H9 (cell line): ENCODE results near the gene PHF11. TPM values are rescaled to one million over a fixed set of nuclear protein-coding genes. Genes with fewer than 3 reads are reported as not detected.

Source experiments
- DNase-seq: peaks from one replicate; pipeline ENCODE4 v3.0.0-alpha.2; 2017
- H2AFZ ChIP-seq: one replicate; pipeline ENCODE4 v1.6.1; 2013; ENCODE audit warnings: mild to moderate bottlenecking, low read length, control low read depth, moderate library complexity
- H2AK5ac ChIP-seq: 2 replicates; pipeline ENCODE4 v1.6.1; 2013; ENCODE audit warnings: low read length, control low read depth, mixed read lengths; ENCODE audit not compliant: insufficient read length
- H2BK120ac ChIP-seq: one replicate; pipeline ENCODE4 v1.6.1; 2013; ENCODE audit warnings: low read depth, mild to moderate bottlenecking, low read length, control low read depth, inconsistent platforms; ENCODE audit not compliant: poor library complexity, severe bottlenecking
- H2BK12ac ChIP-seq: 2 replicates; pipeline ENCODE4 v1.6.1; 2013; ENCODE audit warnings: low read length, control low read depth, mixed read lengths, low read depth; ENCODE audit not compliant: insufficient read length
- H2BK15ac ChIP-seq: 2 replicates; pipeline ENCODE4 v1.6.1; 2013; ENCODE audit warnings: low read depth, low read length, control low read depth
- H2BK20ac ChIP-seq: one replicate; pipeline ENCODE4 v1.6.1; 2013; ENCODE audit warnings: low read depth, mild to moderate bottlenecking, low read length, control low read depth, inconsistent platforms; ENCODE audit not compliant: poor library complexity, severe bottlenecking
- H2BK5ac ChIP-seq: 2 replicates; pipeline ENCODE4 v1.6.1; 2013; ENCODE audit warnings: low read length, control low read depth, mixed read lengths; ENCODE audit not compliant: insufficient read length
- H3K14ac ChIP-seq: 2 replicates; pipeline ENCODE4 v1.6.1; 2013; ENCODE audit warnings: low read length, control low read depth; ENCODE audit not compliant: insufficient read depth
- H3K18ac ChIP-seq: 2 replicates; pipeline ENCODE4 v1.6.1; 2013; ENCODE audit warnings: low read depth, mild to moderate bottlenecking, mixed read lengths, low read length, control low read depth; ENCODE audit not compliant: insufficient read length
- H3K23ac ChIP-seq: 2 replicates; pipeline ENCODE4 v1.6.1; 2013; ENCODE audit warnings: low read length, control low read depth, mixed read lengths, low read depth; ENCODE audit not compliant: insufficient read length
- H3K23me2 ChIP-seq: 2 replicates; pipeline ENCODE4 v1.6.1; 2013; ENCODE audit warnings: low read depth, mild to moderate bottlenecking, mixed read lengths, low read length, control low read depth; ENCODE audit not compliant: insufficient read length, poor library complexity, severe bottlenecking
- H3K27ac ChIP-seq: 2 replicates; pipeline ENCODE4 v1.5.1; 2013; ENCODE audit warnings: low read length, control low read depth, mixed read lengths, low read depth; ENCODE audit not compliant: insufficient read length
- H3K27me3 ChIP-seq: 2 replicates; pipeline ENCODE4 v1.6.1; 2013; ENCODE audit warnings: low read length, control low read depth, inconsistent platforms; ENCODE audit not compliant: insufficient read depth
- H3K4ac ChIP-seq: 2 replicates; pipeline ENCODE4 v1.6.1; 2013; ENCODE audit warnings: low read depth, mild to moderate bottlenecking, control low read depth, inconsistent platforms, low read length, moderate library complexity
- H3K4me1 ChIP-seq: 2 replicates; pipeline ENCODE4 v1.6.1; 2013; ENCODE audit warnings: low read length, control low read depth, inconsistent platforms; ENCODE audit not compliant: insufficient read depth
- H3K4me2 ChIP-seq: 2 replicates; pipeline ENCODE4 v1.6.1; 2013; ENCODE audit warnings: low read length, control low read depth, mixed read lengths; ENCODE audit not compliant: insufficient read length, insufficient read depth
- H3K56ac ChIP-seq: 2 replicates; pipeline ENCODE4 v1.6.1; 2013; ENCODE audit warnings: low read depth, mild to moderate bottlenecking, mixed read lengths, low read length, control low read depth; ENCODE audit not compliant: insufficient read length
- H3K79me1 ChIP-seq: 2 replicates; pipeline ENCODE4 v1.6.1; 2013; ENCODE audit warnings: low read depth, mild to moderate bottlenecking, moderate library complexity, low read length, control low read depth, inconsistent platforms; ENCODE audit not compliant: insufficient read depth, poor library complexity, severe bottlenecking
- H3K79me2 ChIP-seq: 2 replicates; pipeline ENCODE4 v1.6.1; 2013; ENCODE audit warnings: low read length, control low read depth, inconsistent platforms; ENCODE audit not compliant: insufficient read depth
- H3K9ac ChIP-seq: 2 replicates; pipeline ENCODE4 v1.6.1; 2013; ENCODE audit warnings: low read length, control low read depth, mixed read lengths; ENCODE audit not compliant: insufficient read length; ENCODE audit errors: extremely low read depth
- H3K9me3 ChIP-seq: one replicate; pipeline ENCODE4 v1.6.1; 2013; ENCODE audit warnings: low read depth, low read length, inconsistent platforms; ENCODE audit not compliant: control insufficient read depth
- H3T11ph ChIP-seq: one replicate; pipeline ENCODE4 v1.6.1; 2013; ENCODE audit warnings: mild to moderate bottlenecking, low read length, control low read depth, inconsistent platforms
- H4K20me1 ChIP-seq: one replicate; pipeline ENCODE4 v1.6.1; 2013; ENCODE audit not compliant: control insufficient read depth, insufficient read length, insufficient read depth
- H4K5ac ChIP-seq: 2 replicates; pipeline ENCODE4 v1.6.1; 2013; ENCODE audit warnings: low read depth, mild to moderate bottlenecking, mixed read lengths, low read length, control low read depth; ENCODE audit not compliant: insufficient read length
- H4K8ac ChIP-seq: replicated peaks from 2 replicates; pipeline ENCODE4 v1.6.1; 2013; ENCODE audit warnings: low read length, control low read depth, mixed read lengths, low read depth; ENCODE audit not compliant: insufficient read length
- H4K91ac ChIP-seq: 2 replicates; pipeline ENCODE4 v1.6.1; 2013; ENCODE audit warnings: low read depth, mild to moderate bottlenecking, moderate library complexity, mixed read lengths, low read length, control low read depth; ENCODE audit not compliant: insufficient read length
- H3K27ac Mint-ChIP-seq, 3 experiments: 2 replicates in 2 of 3; 3 replicates in 1 of 3; pipeline ENCODE4 v1.8.0; 2020 to 2021; ENCODE audit warnings: mixed read lengths in 3 of 3, mild to moderate bottlenecking in 1 of 3, moderate library complexity in 1 of 3
- H3K27me3 Mint-ChIP-seq: 2 replicates; pipeline ENCODE4 v1.8.0; 2021; ENCODE audit warnings: low read depth, mild to moderate bottlenecking, moderate library complexity, mixed read lengths
- H3K36me3 Mint-ChIP-seq, 3 experiments: 2 replicates in 2 of 3; 3 replicates in 1 of 3; pipeline ENCODE4 v1.8.0; 2020 to 2021; ENCODE audit warnings: low read depth in 3 of 3, mixed read lengths in 3 of 3; ENCODE audit not compliant: insufficient read depth in 1 of 3
- H3K4me1 Mint-ChIP-seq, 2 experiments: 2 replicates each; pipeline ENCODE4 v1.8.0; 2020; ENCODE audit warnings: mixed read lengths in 2 of 2
- H3K4me3 Mint-ChIP-seq, 2 experiments: 2 replicates in 1 of 2; 3 replicates in 1 of 2; pipeline ENCODE4 v1.8.0; 2020 to 2021; ENCODE audit warnings: mild to moderate bottlenecking in 2 of 2, mixed read lengths in 2 of 2, moderate library complexity in 1 of 2
- H3K9me3 Mint-ChIP-seq, 2 experiments: 2 replicates in 1 of 2; 3 replicates in 1 of 2; pipeline ENCODE4 v1.8.0; 2020; ENCODE audit warnings: mild to moderate bottlenecking in 2 of 2, mixed read lengths in 2 of 2, moderate library complexity in 1 of 2
- CTCF ChIP-seq: fragments of 200-600 bp; sonication (generic); conservative IDR thresholded peaks from 3 replicates; pipeline ENCODE4 v1.8.0; 2021; ENCODE audit warnings: antibody characterized with exemption, mild to moderate bottlenecking
- WGBS: extraction: QIAGEN DNeasy Blood & Tissue Kit; methylation state at CpG from one replicate; pipeline ENCODE4 v1.1.7; 2013; ENCODE audit warnings: missing lambda C conversion rate, low lambda C conversion rate, mixed read lengths; ENCODE audit not compliant: insufficient read length; ENCODE audit errors: extremely low coverage; 5-methylcytosine and 5-hydroxymethylcytosine counted together
- total RNA-seq: library from RNA; stranded (reverse); gene quantifications from 2 replicates; pipeline ENCODE4 v1.2.1, GENCODE V29; 2021

Gene PHF11
- total RNA-seq, 1 experiment from 2014 or later = 13.5 TPM

GRCh38 chr13:49560270-49561061 is 64.7 kb downstream of the PHF11 start:
- no peak for DNase-seq
- Histone ChIP-seq H3K9ac (no peak overlapping the region), H3K23ac (no peak overlapping the region), H3K14ac (no peak overlapping the region), H3K9me3 (no peaks in the 10 kb centered on the region), H3K4me2 (no peak overlapping the region), H3K79me2 (no peaks in the 10 kb centered on the region), H4K8ac (no peak overlapping the region), H2BK120ac (no peak overlapping the region), H3K79me1 (no peaks in the 10 kb centered on the region), H2AFZ (no peak overlapping the region), H3K56ac (no peak overlapping the region), H4K5ac (no peak overlapping the region), H4K91ac (no peak overlapping the region), H3T11ph (no peak overlapping the region), H3K27ac (no peak overlapping the region), H4K20me1 (no peaks in the 10 kb centered on the region), H2BK12ac (no peak overlapping the region), H3K4ac (no peak overlapping the region), H2BK20ac (no peak overlapping the region), H2BK15ac (no peak overlapping the region), H3K27me3 (no peaks in the 10 kb centered on the region), H3K18ac (no peak overlapping the region), H3K23me2 (no peaks in the 10 kb centered on the region), H2AK5ac (no peak overlapping the region), H3K4me1 (no peaks in the 10 kb centered on the region), H2BK5ac (no peak overlapping the region)
- H3K27me3 Mint-ChIP-seq = no peaks in the 10 kb centered on the region
- no CpG with 5 or more reads among the region's 10 CpGs for WGBS
- peaks cover 0 to 3% of the 10 kb centered on the region in 2 experiments; a peak in 1 of 4 replicates for H3K4me1 Mint-ChIP-seq
- peak; percentile 48; the same call in 2 of the 3 replicates for TF ChIP-seq CTCF
- H3K36me3 Mint-ChIP-seq = peaks cover 23 to 56% (median 54%) of the 10 kb centered on the region in 3 experiments
- H3K9me3 Mint-ChIP-seq = peaks cover 0 to 8% of the 10 kb centered on the region in 2 experiments; a peak in 2 of 5 replicates
- no peak overlapping the region for H3K4me3 Mint-ChIP-seq
- H3K27ac Mint-ChIP-seq = peak overlapping the region in 1 of 3 experiments; percentile 38; a peak in 1 of 7 replicates
